ENCODE results near the gene FCGR1A.
A peak's percentile ranks its signal among the peaks of the same experiment; 100 is the strongest.
"Not testable (repeated sequence)": the region's sequence is repeated elsewhere in the genome, so short reads cannot be mapped to it uniquely, and the experiment has no call there.

FCGR1A gene

DNA sequence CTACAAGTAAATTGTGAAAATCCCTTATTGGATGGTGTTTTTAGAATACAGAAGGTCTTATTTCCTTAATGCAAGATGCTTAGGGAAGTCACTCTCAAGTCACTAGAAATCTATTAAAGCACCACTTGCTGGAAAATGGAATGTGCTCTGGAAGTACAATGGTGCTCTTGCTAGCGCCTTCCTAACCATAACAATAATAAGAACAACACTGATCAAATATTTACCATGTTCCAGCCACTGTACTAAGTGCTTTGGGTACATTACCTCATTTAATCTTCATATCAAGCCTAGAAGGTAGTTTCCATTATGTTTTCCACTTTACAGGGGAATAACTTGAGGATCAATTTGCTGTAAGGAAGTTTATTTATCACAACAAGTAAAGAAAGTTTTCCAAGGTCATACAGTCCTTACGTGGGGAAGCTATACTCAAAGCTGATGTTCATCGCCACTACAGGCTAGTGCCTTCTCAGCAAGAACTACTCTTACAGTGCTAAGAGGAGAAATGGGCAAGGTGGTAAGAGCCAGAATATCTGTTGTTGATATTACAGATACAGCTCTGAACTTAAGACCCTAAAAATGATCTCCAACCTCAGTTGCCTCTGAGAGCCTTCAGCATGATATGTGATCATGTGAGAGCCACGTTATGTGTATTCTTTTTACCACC, 22.1 kb downstream of the FCGR1A start:
- H3K36me3 Mint-ChIP-seq; H3K9me3 Mint-ChIP-seq (ENCODE audit: low read depth); H3K4me3 Mint-ChIP-seq; H3K27me3 Mint-ChIP-seq; H3K4me1 Mint-ChIP-seq (ENCODE audit: low read depth); H3K27ac Mint-ChIP-seq: not testable (repeated sequence)

DNA sequence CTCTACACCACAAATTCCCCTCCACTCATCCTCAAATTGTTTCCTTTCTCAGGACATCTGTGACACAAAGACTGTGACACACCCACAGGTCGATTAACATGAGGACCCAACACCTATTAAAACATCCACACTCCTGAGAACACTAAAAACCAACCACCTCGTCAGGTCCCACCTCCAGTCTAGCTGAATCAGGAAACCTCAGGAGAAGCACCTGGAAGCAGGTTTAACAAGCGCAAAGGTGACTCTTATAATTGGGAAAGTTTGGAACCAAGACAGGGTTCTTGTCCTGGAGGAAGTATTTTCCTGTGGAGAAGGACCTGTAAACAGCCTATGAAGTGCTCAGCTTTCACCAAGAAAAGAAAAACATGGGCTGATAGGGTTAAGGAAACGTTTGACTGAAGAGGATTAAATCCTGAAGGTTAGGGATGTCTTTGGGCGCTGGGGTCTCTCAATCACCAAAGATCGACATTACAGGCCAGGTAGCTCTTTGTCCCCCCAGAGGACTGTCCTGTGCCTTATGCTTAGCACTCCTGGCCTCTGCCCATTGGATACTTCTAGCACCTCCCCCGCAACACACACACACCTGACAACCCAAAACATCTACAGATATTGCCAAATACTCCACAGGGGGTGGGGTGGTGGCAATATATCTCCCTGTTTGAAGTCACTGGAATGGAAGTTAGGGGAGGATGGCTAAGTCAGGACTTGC, 28.4 kb downstream of the FCGR1A start:
- Mint-ChIP-seq H3K27ac (peak overlapping the region; percentile 46), H3K4me3 (peak overlapping the region; percentile 49), H3K4me1 (ENCODE audit: low read depth) (peaks cover 18% of the 10 kb centered on the region)
- H3K36me3 Mint-ChIP-seq; H3K27me3 Mint-ChIP-seq; H3K9me3 Mint-ChIP-seq (ENCODE audit: low read depth): not testable (repeated sequence)

DNA sequence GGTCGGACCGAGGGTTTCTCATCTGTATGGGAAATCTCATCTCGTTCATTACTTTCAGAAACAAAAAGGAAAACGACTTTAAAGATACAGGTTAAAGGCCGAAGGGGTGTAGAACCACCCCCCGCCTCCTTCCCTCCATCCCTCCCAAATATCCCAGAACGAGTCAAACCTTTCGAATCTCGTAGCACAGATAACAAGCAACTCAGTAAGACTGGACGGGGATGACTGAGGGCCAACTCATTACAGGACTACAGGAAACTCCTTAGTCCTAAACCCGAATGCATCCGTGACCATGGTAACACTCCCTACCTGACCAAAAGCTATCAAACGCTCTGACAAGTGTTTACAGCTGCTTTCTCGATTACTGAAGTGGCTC, 29.0 kb downstream of the FCGR1A start:
- H3K27me3 Mint-ChIP-seq; H3K9me3 Mint-ChIP-seq (ENCODE audit: low read depth); H3K36me3 Mint-ChIP-seq: not testable (repeated sequence)

DNA sequence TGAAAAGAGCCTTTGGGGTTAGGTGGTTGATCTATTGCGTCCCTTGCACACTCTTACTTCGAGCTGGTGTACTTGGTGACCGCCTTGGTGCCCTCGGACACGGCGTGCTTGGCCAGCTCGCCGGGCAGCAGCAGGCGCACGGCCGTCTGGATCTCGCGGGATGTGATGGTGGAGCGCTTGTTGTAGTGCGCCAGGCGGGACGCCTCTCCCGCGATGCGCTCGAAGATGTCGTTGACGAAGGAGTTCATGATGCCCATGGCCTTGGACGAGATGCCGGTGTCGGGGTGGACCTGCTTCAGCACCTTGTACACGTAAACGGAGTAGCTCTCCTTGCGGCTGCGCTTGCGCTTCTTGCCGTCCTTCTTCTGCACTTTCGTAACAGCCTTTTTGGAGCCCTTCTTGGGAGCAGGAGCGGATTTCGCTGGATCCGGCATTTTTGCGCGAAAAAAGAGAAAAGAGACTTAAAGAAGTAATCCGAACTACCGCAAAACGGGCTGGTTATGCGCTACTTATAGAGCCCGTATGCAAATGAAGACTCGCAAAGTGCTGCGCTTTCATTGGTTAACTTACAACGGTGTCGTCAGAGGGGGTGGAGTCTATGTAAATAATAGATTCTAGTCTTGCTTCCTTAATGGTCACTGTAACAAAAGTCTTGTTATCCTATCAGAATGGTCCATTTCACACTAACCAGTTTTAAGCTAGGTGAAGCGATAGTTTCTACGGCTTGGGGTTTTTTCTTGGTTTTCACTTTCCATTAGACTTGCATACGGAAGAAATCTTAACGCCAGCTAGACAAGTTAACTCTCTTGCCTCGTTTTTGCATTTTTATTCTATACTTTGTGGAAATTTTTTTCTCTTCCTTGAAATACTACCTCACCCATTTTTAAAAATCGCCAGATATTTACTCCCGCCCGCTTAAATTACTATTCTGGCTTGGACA, 29.7 kb downstream of the FCGR1A start:
- H3K27me3 Mint-ChIP-seq; H3K36me3 Mint-ChIP-seq; H3K9me3 Mint-ChIP-seq (ENCODE audit: low read depth): not testable (repeated sequence)
- Mint-ChIP-seq H3K4me3 (peak overlapping the region; percentile 94), H3K4me1 (ENCODE audit: low read depth) (peaks cover 18% of the 10 kb centered on the region), H3K27ac (peak overlapping the region; percentile 97)

More for the DNA sequence above, 29.0 kb downstream of the FCGR1A start:
- Mint-ChIP-seq H3K4me3 (peak overlapping the region; percentile 94), H3K4me1 (ENCODE audit: low read depth) (peaks cover 18% of the 10 kb centered on the region)
- not testable (repeated sequence) for H3K27ac Mint-ChIP-seq

DNA sequence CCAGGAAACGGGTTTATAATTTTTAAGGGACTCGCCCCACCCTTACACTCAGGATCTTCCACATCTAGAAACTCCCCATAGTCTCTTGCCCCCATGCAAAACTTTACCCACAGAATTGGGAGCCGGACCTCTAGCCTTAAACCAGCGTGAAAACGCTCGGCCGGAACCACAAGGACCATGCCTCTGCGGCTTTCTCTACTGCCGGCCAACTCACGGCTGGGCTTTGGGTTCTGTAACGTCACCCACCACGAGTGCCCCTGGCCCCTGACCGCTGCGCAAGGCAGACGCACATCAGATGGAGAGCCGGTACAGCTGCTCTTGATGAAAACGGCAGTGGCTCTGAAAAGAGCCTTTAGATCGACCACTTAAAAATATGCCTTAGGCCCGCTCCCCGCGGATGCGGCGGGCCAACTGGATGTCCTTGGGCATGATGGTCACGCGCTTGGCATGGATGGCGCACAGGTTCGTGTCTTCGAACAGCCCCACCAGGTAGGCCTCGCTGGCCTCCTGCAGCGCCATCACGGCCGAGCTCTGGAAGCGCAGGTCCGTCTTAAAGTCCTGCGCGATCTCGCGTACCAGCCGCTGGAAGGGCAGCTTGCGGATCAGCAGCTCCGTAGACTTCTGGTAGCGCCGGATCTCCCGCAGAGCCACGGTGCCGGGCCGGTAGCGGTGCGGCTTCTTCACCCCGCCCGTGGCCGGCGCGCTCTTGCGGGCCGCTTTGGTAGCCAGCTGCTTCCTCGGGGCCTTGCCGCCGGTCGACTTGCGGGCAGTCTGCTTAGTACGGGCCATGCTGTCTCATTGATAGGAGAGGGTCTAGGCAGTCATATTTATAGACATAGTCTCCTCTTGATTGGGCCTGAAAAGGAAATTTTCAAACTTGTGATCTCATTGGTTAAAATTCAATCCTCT, 30.7 kb downstream of the FCGR1A start:
- H3K36me3 Mint-ChIP-seq; H3K9me3 Mint-ChIP-seq (ENCODE audit: low read depth); H3K27me3 Mint-ChIP-seq: not testable (repeated sequence)
- peak overlapping the region; percentile 94 for H3K4me3 Mint-ChIP-seq
- H3K27ac Mint-ChIP-seq: peak overlapping the region; percentile 97
- H3K4me1 Mint-ChIP-seq (ENCODE audit: low read depth): peaks cover 18% of the 10 kb centered on the region

DNA sequence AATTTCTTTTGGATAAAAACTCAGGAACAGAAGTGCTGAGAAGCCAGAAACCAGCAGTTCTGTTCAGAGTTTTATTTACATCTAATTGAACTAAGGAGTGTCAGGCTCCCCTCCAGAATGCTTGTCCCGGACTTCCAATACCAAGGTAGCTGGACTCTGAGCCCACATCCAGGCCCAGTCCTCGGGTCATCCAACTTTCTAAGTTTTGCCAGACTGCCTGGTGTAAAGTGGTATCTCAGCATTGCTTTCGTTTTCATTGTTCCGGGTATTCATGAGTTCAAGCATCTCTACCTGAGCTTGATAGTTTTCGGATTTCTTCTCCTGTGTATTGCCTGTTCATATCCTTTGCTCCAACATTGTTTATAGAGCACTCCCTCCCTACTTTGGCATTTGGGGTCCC, 37.9 kb downstream of the FCGR1A start:
- H3K36me3 Mint-ChIP-seq; H3K27ac Mint-ChIP-seq; H3K27me3 Mint-ChIP-seq; H3K9me3 Mint-ChIP-seq (ENCODE audit: low read depth); H3K4me1 Mint-ChIP-seq (ENCODE audit: low read depth); H3K4me3 Mint-ChIP-seq: not testable (repeated sequence)

DNA sequence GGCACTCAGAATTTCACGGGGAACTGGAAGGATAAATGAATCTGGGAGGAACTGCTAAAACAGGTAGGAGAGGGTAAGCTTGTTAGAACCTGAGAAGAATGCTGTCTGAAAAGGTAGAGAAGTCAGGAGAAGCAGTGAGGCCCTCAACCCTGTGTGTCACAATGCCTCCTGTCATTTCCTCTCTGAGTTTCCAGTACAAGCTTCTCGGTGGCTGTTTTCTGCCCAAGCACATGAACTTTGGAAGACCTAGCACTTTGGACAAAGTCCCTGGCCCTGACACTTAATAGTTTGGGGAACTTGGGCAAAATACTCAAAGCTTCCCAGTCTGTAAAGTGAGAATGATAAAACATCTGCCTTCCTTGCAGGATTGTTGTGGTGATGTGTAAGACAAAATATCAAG, 44.1 kb downstream of the FCGR1A start:
- H3K27ac Mint-ChIP-seq; H3K27me3 Mint-ChIP-seq; H3K36me3 Mint-ChIP-seq; H3K4me1 Mint-ChIP-seq (ENCODE audit: low read depth); H3K4me3 Mint-ChIP-seq; H3K9me3 Mint-ChIP-seq (ENCODE audit: low read depth): not testable (repeated sequence)

DNA sequence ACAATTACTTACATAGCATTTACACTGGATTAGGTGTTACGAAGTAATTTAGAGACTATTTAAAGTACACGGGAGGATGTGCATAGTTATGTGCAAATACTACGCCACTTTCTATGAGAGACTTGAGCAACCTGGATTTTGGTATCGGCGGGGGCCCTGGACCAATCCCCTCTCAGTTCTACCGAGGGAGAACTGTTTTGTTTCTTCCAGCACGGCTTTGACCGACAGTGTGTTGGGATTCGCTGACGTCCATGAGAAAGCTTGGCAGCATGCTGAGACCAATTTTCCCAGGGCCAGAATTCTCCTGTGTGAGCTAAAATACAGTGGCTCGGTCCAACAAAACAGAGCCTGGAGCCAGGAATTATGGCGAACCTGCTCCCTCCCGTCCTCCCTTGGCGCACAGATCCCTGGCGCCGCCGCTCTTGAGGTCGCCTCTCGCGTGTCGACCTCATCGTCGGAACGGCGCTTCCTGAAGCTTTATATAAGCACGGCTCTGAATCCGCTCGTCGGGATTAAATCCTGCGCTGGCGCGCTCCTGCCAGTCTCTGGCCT, 49.3 kb downstream of the FCGR1A start:
- H3K27me3 Mint-ChIP-seq; H3K4me3 Mint-ChIP-seq; H3K36me3 Mint-ChIP-seq; H3K9me3 Mint-ChIP-seq (ENCODE audit: low read depth); H3K27ac Mint-ChIP-seq; H3K4me1 Mint-ChIP-seq (ENCODE audit: low read depth): not testable (repeated sequence)

DNA sequence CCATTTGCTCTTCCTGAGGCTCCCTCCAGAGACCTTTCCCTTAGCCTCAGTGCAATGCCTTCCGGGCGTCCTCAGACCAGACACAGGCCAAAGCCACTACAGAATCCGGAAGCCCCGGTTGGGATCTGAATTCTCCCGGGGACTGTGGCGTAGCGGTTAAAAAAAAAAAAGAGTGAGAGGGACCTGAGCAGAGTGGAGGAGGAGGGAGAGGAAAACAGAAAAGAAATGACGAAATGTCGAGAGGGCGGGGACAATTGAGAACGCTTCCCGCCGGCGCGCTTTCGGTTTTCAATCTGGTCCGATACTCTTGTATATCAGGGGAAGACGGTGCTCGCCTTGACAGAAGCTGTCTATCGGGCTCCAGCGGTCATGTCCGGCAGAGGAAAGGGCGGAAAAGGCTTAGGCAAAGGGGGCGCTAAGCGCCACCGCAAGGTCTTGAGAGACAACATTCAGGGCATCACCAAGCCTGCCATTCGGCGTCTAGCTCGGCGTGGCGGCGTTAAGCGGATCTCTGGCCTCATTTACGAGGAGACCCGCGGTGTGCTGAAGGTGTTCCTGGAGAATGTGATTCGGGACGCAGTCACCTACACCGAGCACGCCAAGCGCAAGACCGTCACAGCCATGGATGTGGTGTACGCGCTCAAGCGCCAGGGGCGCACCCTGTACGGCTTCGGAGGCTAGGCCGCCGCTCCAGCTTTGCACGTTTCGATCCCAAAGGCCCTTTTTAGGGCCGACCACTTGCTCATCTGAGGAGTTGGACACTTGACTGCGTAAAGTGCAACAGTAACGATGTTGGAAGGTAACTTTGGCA, 50.0 kb downstream of the FCGR1A start:
- not testable (repeated sequence) for H3K4me3 Mint-ChIP-seq; H3K27ac Mint-ChIP-seq; H3K27me3 Mint-ChIP-seq; H3K9me3 Mint-ChIP-seq (ENCODE audit: low read depth); H3K36me3 Mint-ChIP-seq; H3K4me1 Mint-ChIP-seq (ENCODE audit: low read depth)

DNA sequence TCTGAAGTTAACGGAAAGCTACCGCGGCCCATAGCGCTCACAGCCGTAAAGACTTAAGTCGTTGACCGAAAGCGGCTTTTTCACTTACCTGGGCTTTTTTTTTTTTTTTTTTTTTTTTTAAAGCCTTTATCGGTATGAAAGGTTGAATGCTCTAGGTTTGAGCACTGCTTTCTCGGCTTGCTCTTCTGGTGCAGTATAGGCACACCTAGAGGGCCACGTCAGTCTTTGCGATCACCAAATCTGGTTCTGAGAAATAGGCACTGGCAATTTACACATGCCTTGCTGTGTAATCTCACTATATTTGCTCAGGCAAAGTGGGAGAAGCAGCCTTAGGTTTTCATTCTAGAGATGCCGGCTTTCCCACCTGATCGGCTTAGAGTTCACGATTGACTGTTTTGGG, 50.6 kb downstream of the FCGR1A start:
- H3K27ac Mint-ChIP-seq; H3K27me3 Mint-ChIP-seq; H3K9me3 Mint-ChIP-seq (ENCODE audit: low read depth); H3K4me3 Mint-ChIP-seq; H3K36me3 Mint-ChIP-seq; H3K4me1 Mint-ChIP-seq (ENCODE audit: low read depth): not testable (repeated sequence)

DNA sequence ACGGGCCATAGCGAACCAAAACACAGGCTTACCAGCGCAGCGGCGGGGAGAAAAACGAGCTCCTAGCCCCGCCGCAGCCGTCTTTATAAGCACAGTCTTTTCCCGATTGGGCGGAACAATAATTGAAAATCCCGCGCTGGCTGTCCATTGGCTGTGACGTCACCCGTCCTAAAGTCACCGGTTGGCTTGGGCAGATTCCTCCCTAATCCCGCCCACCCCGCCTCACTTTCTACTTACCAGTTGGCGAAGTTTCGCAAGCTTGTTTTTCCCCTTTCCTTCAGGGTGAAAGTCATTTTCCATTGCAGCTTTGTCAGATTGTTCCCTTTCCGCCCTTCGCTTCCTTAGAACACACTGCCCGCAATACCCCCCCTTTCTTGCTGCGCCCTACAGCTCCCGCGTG, 58.7 kb downstream of the FCGR1A start:
- not testable (repeated sequence) for H3K27me3 Mint-ChIP-seq; H3K9me3 Mint-ChIP-seq (ENCODE audit: low read depth); H3K4me3 Mint-ChIP-seq; H3K36me3 Mint-ChIP-seq; H3K27ac Mint-ChIP-seq
- H3K4me1 Mint-ChIP-seq (ENCODE audit: low read depth): peaks cover 23% of the 10 kb centered on the region

Measured in activated naive CD8-positive, alpha-beta T cell (primary cell).